ENCODE measurements around the gene CCDC102A.

CCDC102A gene

GRCh38 chr16:57517397-57518367 lies 18.7 kb downstream of the CCDC102A start:
- DNase-seq = no peak

- no peak for DNase-seq
These were observed 19.6 kb downstream of the CCDC102A start for GRCh38 chr16:57516773-57517172.

GRCh38 chr16:57516176-57516725 lies 20.1 kb downstream of the CCDC102A start:
- no peak for DNase-seq

GRCh38 chr16:57514791-57515600 lies 21.4 kb downstream of the CCDC102A start:
- no peak for DNase-seq

- DNase-seq = no peak
These were observed 22.0 kb downstream of the CCDC102A start for GRCh38 chr16:57514371-57514770.

GRCh38 chr16:57513371-57514102 lies 22.8 kb downstream of the CCDC102A start:
- no peak for DNase-seq

GRCh38 chr16:57512296-57513001 lies 23.9 kb downstream of the CCDC102A start:
- DNase-seq = no peak

GRCh38 chr16:57510016-57510871 lies 26.1 kb downstream of the CCDC102A start:
- no peak for DNase-seq

GRCh38 chr16:57509231-57509923 lies 27.0 kb downstream of the CCDC102A start:
- no peak for DNase-seq

- DNase-seq = no peak
These were observed 28.3 kb downstream of the CCDC102A start for GRCh38 chr16:57508035-57508425.

- DNase-seq = no peak
These were observed 29.0 kb downstream of the CCDC102A start for GRCh38 chr16:57507136-57508034.

GRCh38 chr16:57505169-57505568 lies 31.2 kb downstream of the CCDC102A start:
- no peak for DNase-seq

- no peak for DNase-seq
These were observed 31.9 kb downstream of the CCDC102A start for GRCh38 chr16:57504491-57504890.

- no peak for DNase-seq
These were observed 32.4 kb downstream of the CCDC102A start for GRCh38 chr16:57504001-57504400.

- no peak for DNase-seq
These were observed 33.0 kb downstream of the CCDC102A start for GRCh38 chr16:57503366-57503765.

- DNase-seq = no peak
These were observed 34.2 kb downstream of the CCDC102A start for GRCh38 chr16:57502048-57502775.

GRCh38 chr16:57501492-57501891 lies 34.9 kb downstream of the CCDC102A start:
- no peak for DNase-seq

- no peak for DNase-seq
These were observed 35.7 kb downstream of the CCDC102A start for GRCh38 chr16:57500578-57501111.
